Tibial nerve (tissue), 4 donors: Measurements from ENCODE around the gene FIBIN. TPM values are rescaled to one million over a fixed set of nuclear protein-coding genes. Genes with fewer than 3 reads are reported as not detected.

Source experiments
- DNase-seq, 2 donors: peaks; one replicate each; pipeline ENCODE4 v3.0.0-alpha.2; 2019; ENCODE audit warnings: low spot score in 2 of 2
- H3K27ac ChIP-seq, 4 donors: fragments of 200-600 bp; sonication (generic) in 3 of 4; one replicate each; pipeline ENCODE4 v1.5.1; 2017 to 2019; ENCODE audit warnings: mild to moderate bottlenecking in 1 of 4
- H3K27me3 ChIP-seq, 2 donors: fragments of 200-600 bp; sonication (generic) in 1 of 2; one replicate each; pipeline versions ENCODE4 v1.5.1 to v1.6.0; 2017 to 2019
- H3K36me3 ChIP-seq, 3 donors: fragments of 200-600 bp; sonication (generic); one replicate each; pipeline ENCODE4 v1.5.1; 2018 to 2019
- H3K4me1 ChIP-seq, 4 donors: fragments of 200-600 bp; sonication (generic) in 3 of 4; one replicate each; pipeline ENCODE4 v1.5.1; 2017 to 2019
- H3K4me3 ChIP-seq, 4 donors: fragments of 200-600 bp; sonication (generic) in 3 of 4; one replicate each; pipeline ENCODE4 v1.5.1; 2017 to 2019; ENCODE audit warnings: mild to moderate bottlenecking in 1 of 4, moderate library complexity in 1 of 4
- H3K9me3 ChIP-seq, 4 donors: fragments of 200-600 bp; sonication (generic) in 3 of 4; one replicate each; pipeline ENCODE4 v1.5.1; 2017 to 2019
- EP300 ChIP-seq, 2 donors: sonication (generic); formaldehyde crosslinking; IDR thresholded peaks; one replicate each; pipeline ENCODE4 v1.6.1; 2017; ENCODE audit warnings: antibody characterized with exemption in 2 of 2, mild to moderate bottlenecking in 1 of 2
- POLR2A ChIP-seq, 2 donors: fragments of 450-650 bp; IDR thresholded peaks; one replicate each; pipeline ENCODE4 v1.6.1; 2017; ENCODE audit warnings: antibody characterized with exemption in 2 of 2, mild to moderate bottlenecking in 2 of 2, moderate library complexity in 2 of 2
- WGBS, 2 donors: methylation state at CpG; one replicate each; pipeline ENCODE4 v1.1.5; 2018; 5-methylcytosine and 5-hydroxymethylcytosine counted together
- total RNA-seq, 4 donors: library from RNA; depleted of rRNA; stranded (reverse); fragments of >200 nt; gene quantifications; one replicate each; pipeline ENCODE4 v1.1.0, GENCODE V29; 2016
- TF ChIP-seq, protein P1 (sequence below), 5 experiments: fragments of 200-600 bp in 3 of 5; fragments of 450-650 bp in 2 of 5; sonication (generic) in 3 of 5; IDR thresholded peaks; one replicate each; pipeline ENCODE4 v1.5.1; 2016 to 2019; ENCODE audit warnings: antibody characterized with exemption in 5 of 5, mild to moderate bottlenecking in 3 of 5, moderate library complexity in 2 of 5

The FIBIN gene
- total RNA-seq, 4 donors from 2014 or later, result 225 to 528 (median 324) TPM

DNA sequence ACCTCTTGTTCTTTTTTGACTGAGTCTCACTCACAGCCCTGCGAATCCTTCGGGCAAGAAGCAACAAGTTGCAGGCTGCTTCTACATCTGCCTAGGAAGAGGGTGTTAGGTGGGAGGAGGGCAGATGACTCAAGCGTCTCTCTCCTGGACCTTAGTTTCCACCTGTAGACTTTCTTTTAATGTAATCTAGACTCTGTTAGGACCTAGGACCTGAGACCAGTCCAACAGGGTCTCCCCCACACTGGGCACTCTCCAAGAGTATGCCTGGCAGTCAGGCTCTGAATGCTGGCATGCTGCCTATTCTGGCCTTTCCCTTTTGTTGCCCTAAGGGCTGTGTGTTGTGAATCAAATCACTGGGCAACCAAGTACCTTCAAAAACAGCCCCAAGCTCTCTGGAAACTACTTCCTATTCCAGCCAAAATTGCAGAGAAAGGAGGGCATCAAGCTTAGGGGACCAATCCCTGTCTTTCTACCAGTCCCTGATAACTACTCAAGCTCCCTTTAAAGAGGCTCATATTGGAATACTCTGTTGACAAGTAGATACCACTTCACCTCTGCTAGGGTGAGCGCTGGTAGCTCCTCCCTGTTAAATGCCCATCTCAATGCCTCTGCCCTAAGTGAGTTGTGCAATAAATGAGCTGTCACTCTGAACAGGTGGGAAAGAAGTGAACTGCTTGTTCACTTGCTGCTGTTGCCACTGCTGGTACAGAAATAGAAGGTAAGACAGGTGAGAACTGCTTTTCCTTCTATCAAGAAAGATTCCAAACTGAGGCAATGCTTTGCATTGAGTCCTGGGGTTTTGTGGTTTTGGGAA is 46.6 kb downstream of the FIBIN start, which contains the start of gene BBOX1:
Gene BBOX1, plus strand, starts transcription at position 514 of the 814 bp plus-strand sequence. CDS start 14,616 bp downstream, outside the sequence.
- TF ChIP-seq EP300 (IDR thresholded peaks at IDR 0.05) (peak in 1 of 2 donors; percentile 5), POLR2A (IDR thresholded peaks at IDR 0.05) (no peak)
- TF ChIP-seq, protein P1, sequence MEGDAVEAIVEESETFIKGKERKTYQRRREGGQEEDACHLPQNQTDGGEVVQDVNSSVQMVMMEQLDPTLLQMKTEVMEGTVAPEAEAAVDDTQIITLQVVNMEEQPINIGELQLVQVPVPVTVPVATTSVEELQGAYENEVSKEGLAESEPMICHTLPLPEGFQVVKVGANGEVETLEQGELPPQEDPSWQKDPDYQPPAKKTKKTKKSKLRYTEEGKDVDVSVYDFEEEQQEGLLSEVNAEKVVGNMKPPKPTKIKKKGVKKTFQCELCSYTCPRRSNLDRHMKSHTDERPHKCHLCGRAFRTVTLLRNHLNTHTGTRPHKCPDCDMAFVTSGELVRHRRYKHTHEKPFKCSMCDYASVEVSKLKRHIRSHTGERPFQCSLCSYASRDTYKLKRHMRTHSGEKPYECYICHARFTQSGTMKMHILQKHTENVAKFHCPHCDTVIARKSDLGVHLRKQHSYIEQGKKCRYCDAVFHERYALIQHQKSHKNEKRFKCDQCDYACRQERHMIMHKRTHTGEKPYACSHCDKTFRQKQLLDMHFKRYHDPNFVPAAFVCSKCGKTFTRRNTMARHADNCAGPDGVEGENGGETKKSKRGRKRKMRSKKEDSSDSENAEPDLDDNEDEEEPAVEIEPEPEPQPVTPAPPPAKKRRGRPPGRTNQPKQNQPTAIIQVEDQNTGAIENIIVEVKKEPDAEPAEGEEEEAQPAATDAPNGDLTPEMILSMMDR (IDR thresholded peaks at IDR 0.05), result no peak
- Histone ChIP-seq H3K27ac (peak within 1 kb of the TSS; percentile 17 to 80 (median 56)), H3K4me3 (no peak within 1 kb of the TSS), H3K4me1 (peaks cover 0 to 21% (median 13%) of the 10 kb centered on the region in 4 donors), H3K9me3 (peaks cover 0 to 23% (median 0%) of the 10 kb centered on the region in 4 donors), H3K27me3 (no peaks in the 10 kb centered on the region), H3K36me3 (no peaks in the 10 kb centered on the region)
- 49 to 51% methylated on average over 4 of the region's 4 CpGs for WGBS, 2 donors
- no peak for DNase-seq

DNA sequence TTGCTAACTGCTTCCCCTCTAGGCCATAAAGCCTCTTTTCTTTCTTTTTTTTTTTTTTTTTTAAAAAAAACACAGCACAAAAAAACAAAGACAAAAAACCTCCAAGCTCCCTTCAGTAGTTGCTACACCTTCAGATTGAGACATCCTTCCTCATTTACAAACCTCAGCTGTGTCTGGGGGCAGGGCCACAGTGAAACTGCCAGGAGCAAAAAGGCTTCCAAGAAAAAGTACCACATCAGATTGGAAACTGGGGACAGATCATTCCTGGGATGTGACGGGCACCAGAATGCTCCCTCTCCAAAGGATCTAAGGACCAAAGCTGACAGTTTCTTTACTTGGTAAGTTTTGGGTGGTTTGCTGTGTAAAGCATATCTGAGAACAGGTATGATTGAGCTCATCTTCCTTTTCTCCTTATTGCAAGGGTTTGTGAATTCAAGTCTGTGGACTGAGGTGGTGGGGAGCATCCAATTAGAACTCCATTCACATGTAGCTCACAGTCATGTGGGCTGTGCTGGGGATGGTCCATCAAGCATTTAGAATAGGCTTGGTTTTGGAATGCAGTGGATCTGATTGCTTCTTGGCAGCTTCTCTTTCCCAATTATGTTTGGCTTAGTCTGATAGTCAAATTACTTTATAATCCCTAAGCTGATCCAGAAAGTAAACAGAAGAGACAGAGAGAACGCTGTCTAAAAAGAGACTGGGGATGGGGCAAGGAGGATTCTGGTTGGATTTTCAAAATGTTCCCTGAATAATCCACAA is 47.4 kb downstream of the FIBIN start:
- no peak overlapping the region for H3K4me3 ChIP-seq
- H3K9me3 ChIP-seq, result peaks cover 0 to 19% (median 0%) of the 10 kb centered on the region in 4 donors
- 52 to 63% methylated on average over 2 of the region's 2 CpGs for WGBS, 2 donors
- DNase-seq, result no peak
- peak overlapping the region in 2 of 4 donors; percentile 74 to 80 for H3K27ac ChIP-seq
- TF ChIP-seq POLR2A (IDR thresholded peaks at IDR 0.05) (no peak), EP300 (IDR thresholded peaks at IDR 0.05) (no peak)
- TF ChIP-seq, protein P1 (IDR thresholded peaks at IDR 0.05), result no peak
- peaks cover 0 to 21% (median 13%) of the 10 kb centered on the region in 4 donors for H3K4me1 ChIP-seq
- H3K36me3 ChIP-seq, result no peaks in the 10 kb centered on the region
- no peaks in the 10 kb centered on the region for H3K27me3 ChIP-seq

Other genes starting within 250 kb of the FIBIN start
- under 1 TPM in 2 of 4 donors, not detected in 2; 0.22 to 0.84 TPM for gene BBOX1, start 46.7 kb downstream of the FIBIN start, total RNA-seq